Skeletal muscle satellite cell (primary cell): ENCODE measurements around the gene PRRG2.
A peak's percentile ranks its signal among the peaks of the same experiment; 100 is the strongest.

Source experiments
- H3K27me3 ChIP-seq: 2 replicates; pipeline ENCODE4 v1.7.0; 2013; ENCODE audit warnings: low read length; ENCODE audit not compliant: control insufficient read depth, insufficient read depth
- H3K36me3 ChIP-seq: 2 replicates; pipeline ENCODE4 v1.7.0; 2013; ENCODE audit warnings: mild to moderate bottlenecking, control low read depth, low read length; ENCODE audit not compliant: insufficient read depth
- H3K4me1 ChIP-seq: 2 replicates; pipeline ENCODE4 v1.7.0; 2013; ENCODE audit warnings: low read length; ENCODE audit not compliant: control insufficient read depth, insufficient read depth
- H3K4me2 ChIP-seq: 2 replicates; pipeline ENCODE4 v1.7.0; 2013; ENCODE audit warnings: mild to moderate bottlenecking, low read length
- H3K4me3 ChIP-seq: 2 replicates; pipeline ENCODE4 v1.7.0; 2013; ENCODE audit warnings: low read length
- H3K9ac ChIP-seq: 2 replicates; pipeline ENCODE4 v1.7.0; 2013; ENCODE audit warnings: mild to moderate bottlenecking, low read depth, low read length, moderate library complexity
- H3K9me3 ChIP-seq: replicated peaks from 2 replicates; pipeline ENCODE4 v1.7.0; 2013; ENCODE audit warnings: mild to moderate bottlenecking, control low read depth, low read length

The PRRG2 gene

GRCh38 chr19:49559443-49559842, 21.7 kb upstream of the PRRG2 start:
- peaks cover 20% of the 10 kb centered on the region for H3K4me1 ChIP-seq
- no peaks in the 10 kb centered on the region for H3K27me3 ChIP-seq
- H3K9ac ChIP-seq: no peak overlapping the region
- peaks cover 49% of the 10 kb centered on the region for H3K36me3 ChIP-seq
- H3K4me3 ChIP-seq: no peak overlapping the region
- no peaks in the 10 kb centered on the region for H3K9me3 ChIP-seq
- no peak overlapping the region for H3K4me2 ChIP-seq

- H3K4me1 ChIP-seq: peaks cover 15% of the 10 kb centered on the region
- H3K9me3 ChIP-seq: no peaks in the 10 kb centered on the region
- no peak overlapping the region for H3K4me3 ChIP-seq
- no peaks in the 10 kb centered on the region for H3K27me3 ChIP-seq
- peaks cover 47% of the 10 kb centered on the region for H3K36me3 ChIP-seq
- no peak overlapping the region for H3K9ac ChIP-seq
- H3K4me2 ChIP-seq: peak overlapping the region; percentile 30
These were observed 21.2 kb upstream of the PRRG2 start for GRCh38 chr19:49559928-49560327.

- Histone ChIP-seq H3K9ac (no peak overlapping the region), H3K9me3 (no peaks in the 10 kb centered on the region), H3K36me3 (peaks cover 43% of the 10 kb centered on the region), H3K27me3 (no peaks in the 10 kb centered on the region), H3K4me3 (no peak overlapping the region), H3K4me1 (peaks cover 13% of the 10 kb centered on the region), H3K4me2 (peak overlapping the region; percentile 30)
These were observed 20.7 kb upstream of the PRRG2 start for GRCh38 chr19:49560358-49560900.

- Histone ChIP-seq H3K36me3 (peaks cover 8% of the 10 kb centered on the region), H3K4me1 (peaks cover 20% of the 10 kb centered on the region), H3K9me3 (no peaks in the 10 kb centered on the region), H3K4me3 (no peak overlapping the region), H3K9ac (no peak overlapping the region), H3K27me3 (no peaks in the 10 kb centered on the region), H3K4me2 (no peak overlapping the region)
These were observed 16.5 kb upstream of the PRRG2 start for GRCh38 chr19:49564616-49565045.

GRCh38 chr19:49565261-49565660, 15.9 kb upstream of the PRRG2 start:
- H3K9me3 ChIP-seq: no peaks in the 10 kb centered on the region
- no peak overlapping the region for H3K4me3 ChIP-seq
- H3K4me2 ChIP-seq: no peak overlapping the region
- no peaks in the 10 kb centered on the region for H3K27me3 ChIP-seq
- no peak overlapping the region for H3K9ac ChIP-seq
- H3K36me3 ChIP-seq: peaks cover 2% of the 10 kb centered on the region
- peaks cover 14% of the 10 kb centered on the region for H3K4me1 ChIP-seq

- Histone ChIP-seq H3K9ac (no peak overlapping the region), H3K4me2 (no peak overlapping the region), H3K4me3 (no peak overlapping the region), H3K4me1 (peaks cover 15% of the 10 kb centered on the region), H3K9me3 (no peaks in the 10 kb centered on the region), H3K27me3 (no peaks in the 10 kb centered on the region), H3K36me3 (no peaks in the 10 kb centered on the region)
These were observed 14.8 kb upstream of the PRRG2 start for GRCh38 chr19:49566302-49566701.

- H3K9ac ChIP-seq: no peak overlapping the region
- H3K4me3 ChIP-seq: no peak overlapping the region
- no peak overlapping the region for H3K4me2 ChIP-seq
- H3K9me3 ChIP-seq: no peaks in the 10 kb centered on the region
- no peaks in the 10 kb centered on the region for H3K27me3 ChIP-seq
- H3K4me1 ChIP-seq: peaks cover 19% of the 10 kb centered on the region
- peaks cover under 1% of the 10 kb centered on the region for H3K36me3 ChIP-seq
These were observed 13.2 kb upstream of the PRRG2 start for GRCh38 chr19:49567861-49568441.

GRCh38 chr19:49570138-49570856, 10.8 kb upstream of the PRRG2 start:
- H3K9ac ChIP-seq: no peak overlapping the region
- peaks cover 8% of the 10 kb centered on the region for H3K36me3 ChIP-seq
- no peaks in the 10 kb centered on the region for H3K9me3 ChIP-seq
- no peak overlapping the region for H3K4me3 ChIP-seq
- H3K4me2 ChIP-seq: peak overlapping the region; percentile 3
- H3K27me3 ChIP-seq: no peaks in the 10 kb centered on the region
- H3K4me1 ChIP-seq: peaks cover 31% of the 10 kb centered on the region

GRCh38 chr19:49570997-49571676, 10.0 kb upstream of the PRRG2 start:
- H3K9ac ChIP-seq: no peak overlapping the region
- peak overlapping the region; percentile 34 for H3K4me2 ChIP-seq
- no peaks in the 10 kb centered on the region for H3K9me3 ChIP-seq
- no peaks in the 10 kb centered on the region for H3K27me3 ChIP-seq
- peaks cover 31% of the 10 kb centered on the region for H3K4me1 ChIP-seq
- no peak overlapping the region for H3K4me3 ChIP-seq
- peaks cover 15% of the 10 kb centered on the region for H3K36me3 ChIP-seq

GRCh38 chr19:49573009-49573408, 8.1 kb upstream of the PRRG2 start:
- no peaks in the 10 kb centered on the region for H3K9me3 ChIP-seq
- peaks cover 15% of the 10 kb centered on the region for H3K36me3 ChIP-seq
- no peak overlapping the region for H3K4me2 ChIP-seq
- peaks cover 28% of the 10 kb centered on the region for H3K4me1 ChIP-seq
- H3K27me3 ChIP-seq: no peaks in the 10 kb centered on the region
- H3K4me3 ChIP-seq: no peak overlapping the region
- no peak overlapping the region for H3K9ac ChIP-seq

GRCh38 chr19:49573425-49573824, 7.7 kb upstream of the PRRG2 start:
- Histone ChIP-seq H3K4me2 (no peak overlapping the region), H3K9ac (no peak overlapping the region), H3K9me3 (no peaks in the 10 kb centered on the region), H3K27me3 (no peaks in the 10 kb centered on the region), H3K4me3 (no peak overlapping the region), H3K4me1 (peaks cover 25% of the 10 kb centered on the region), H3K36me3 (peaks cover 15% of the 10 kb centered on the region)
